D341Med (cell line): ENCODE results near the gene THOC1.
"Not testable (repeated sequence)": the region's sequence is repeated elsewhere in the genome, so short reads cannot be mapped to it uniquely, and the experiment has no call there.

Source experiments
- DNase-seq: peaks from one replicate; pipeline ENCODE4 v3.0.0; 2012; ENCODE audit warnings: low spot score

THOC1 gene, protein sequence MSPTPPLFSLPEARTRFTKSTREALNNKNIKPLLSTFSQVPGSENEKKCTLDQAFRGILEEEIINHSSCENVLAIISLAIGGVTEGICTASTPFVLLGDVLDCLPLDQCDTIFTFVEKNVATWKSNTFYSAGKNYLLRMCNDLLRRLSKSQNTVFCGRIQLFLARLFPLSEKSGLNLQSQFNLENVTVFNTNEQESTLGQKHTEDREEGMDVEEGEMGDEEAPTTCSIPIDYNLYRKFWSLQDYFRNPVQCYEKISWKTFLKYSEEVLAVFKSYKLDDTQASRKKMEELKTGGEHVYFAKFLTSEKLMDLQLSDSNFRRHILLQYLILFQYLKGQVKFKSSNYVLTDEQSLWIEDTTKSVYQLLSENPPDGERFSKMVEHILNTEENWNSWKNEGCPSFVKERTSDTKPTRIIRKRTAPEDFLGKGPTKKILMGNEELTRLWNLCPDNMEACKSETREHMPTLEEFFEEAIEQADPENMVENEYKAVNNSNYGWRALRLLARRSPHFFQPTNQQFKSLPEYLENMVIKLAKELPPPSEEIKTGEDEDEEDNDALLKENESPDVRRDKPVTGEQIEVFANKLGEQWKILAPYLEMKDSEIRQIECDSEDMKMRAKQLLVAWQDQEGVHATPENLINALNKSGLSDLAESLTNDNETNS

DNA sequence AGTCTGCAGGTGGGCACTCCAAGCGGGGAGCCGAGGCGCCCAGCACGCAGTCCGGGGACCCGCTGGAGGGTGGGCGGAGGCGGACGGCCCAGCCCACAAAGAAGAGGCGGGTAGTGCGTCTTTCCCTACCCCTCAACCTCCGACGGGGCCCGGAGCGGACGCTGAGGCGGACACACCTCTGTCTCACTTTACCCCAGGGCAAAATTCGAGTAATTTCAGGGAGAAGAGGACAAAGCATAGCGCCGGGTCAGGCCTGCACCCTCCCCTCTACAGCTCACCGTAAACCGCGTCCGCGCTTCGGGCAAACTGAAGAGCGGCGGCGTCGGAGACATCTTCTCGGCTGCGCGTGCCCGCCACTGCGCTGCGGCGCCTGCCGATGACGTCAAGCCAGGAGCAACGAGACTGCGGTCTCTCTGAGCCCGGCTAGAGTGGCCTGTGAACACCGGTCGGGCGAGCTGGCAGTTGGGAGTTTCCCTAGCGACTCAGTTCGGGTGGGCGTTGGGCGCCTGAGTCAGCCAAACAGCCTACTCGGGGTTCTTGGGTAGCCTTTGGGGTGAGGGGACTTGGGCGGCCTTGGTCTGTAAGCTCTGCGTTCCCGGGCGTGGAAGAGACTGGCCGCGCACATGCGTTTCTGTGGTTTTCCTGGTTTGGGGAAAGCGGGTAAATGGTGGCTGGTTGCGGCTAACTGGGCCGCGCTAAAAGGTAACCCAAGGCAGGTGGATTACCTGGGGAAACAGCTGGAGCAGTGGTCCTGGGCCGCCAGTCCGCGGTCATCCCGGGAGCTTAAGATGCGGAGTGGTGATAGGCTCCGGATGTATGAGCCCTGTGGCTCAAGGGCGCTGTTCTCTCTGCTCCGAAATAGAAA is at the start of gene THOC1:
Gene THOC1 (minus strand): TSS at position 360 of the 865 bp plus-strand sequence. CDS start 28 bp downstream, at position 332.
- DNase-seq = peak; percentile 97

DNA sequence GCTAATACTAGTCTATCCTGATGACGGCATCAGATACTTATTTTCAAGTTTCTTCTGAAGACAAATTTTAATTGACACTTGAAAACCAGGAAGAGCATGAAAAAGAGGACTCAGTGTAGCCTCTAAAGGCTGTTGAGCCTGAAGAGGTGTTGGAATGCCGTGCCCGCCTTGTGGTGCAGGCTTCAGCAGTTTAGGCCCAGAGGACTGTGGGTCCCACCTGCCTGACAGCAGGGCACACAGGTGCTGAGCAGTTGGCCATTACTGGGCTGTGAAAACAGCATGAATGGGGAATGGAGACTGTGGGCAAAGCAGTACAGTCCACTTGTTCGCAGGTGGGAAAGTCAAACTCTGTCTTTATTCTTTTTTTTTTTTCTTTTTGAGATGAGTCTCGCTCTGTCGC is 49.8 kb upstream of the THOC1 start:
- DNase-seq = no peak

DNA sequence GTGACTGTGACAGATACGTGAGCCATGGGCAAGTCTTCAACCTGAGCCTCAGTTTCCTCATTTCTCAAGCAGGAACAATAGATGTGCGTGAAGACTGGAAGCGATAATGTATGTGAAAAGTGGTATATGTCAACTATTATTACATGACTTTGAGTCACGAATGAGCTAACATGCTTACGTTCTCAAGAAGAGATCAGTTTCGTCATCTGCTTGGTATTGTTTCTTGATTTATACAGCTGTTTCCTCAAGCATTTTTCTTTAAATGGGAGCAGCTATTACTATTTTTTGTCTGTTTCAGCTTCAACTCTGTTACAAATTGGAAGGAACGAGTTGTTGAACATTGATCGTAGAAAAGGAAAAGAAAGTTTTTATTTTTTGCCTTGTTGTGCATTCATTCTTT is 48.5 kb upstream of the THOC1 start:
- DNase-seq = no peak

DNA sequence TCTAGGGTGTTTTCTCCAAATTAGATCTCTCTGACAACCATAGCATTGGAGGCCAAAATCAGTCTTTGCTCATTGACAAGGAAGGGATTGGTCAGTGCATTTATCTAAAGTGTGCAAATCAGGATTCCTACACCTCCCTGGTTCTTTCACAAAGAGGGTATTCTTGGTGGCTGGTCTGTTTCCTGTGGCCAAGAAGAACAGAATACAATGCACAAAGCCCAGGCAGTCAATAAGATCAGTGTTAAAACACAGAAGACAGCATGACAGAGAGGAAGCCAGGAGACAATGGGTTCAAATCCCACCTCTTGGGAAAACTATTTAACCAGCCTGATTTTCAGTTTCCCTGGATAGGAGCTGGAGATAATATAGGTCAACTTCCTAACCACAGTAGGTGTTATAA is 46.1 kb upstream of the THOC1 start:
- DNase-seq = no peak

DNA sequence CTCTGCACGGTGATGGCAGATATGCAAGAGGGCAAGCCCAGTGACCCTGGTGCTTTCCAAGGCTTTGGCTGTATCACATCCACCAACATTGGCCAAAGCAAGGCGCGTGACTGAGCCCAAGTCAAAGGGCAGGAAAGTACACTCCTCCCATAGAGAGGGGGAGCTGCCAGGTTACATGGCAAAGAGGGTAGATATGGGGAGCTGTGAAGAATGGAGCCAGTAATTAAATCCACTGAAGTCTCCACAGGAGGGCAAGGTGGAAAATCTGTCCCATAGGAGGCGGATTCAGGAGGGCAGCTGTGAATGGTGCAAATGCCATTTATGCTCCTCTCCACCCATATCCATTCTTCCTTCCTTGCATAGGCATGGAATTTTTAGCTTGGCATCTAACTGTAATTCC is 44.6 kb upstream of the THOC1 start:
- DNase-seq = no peak

DNA sequence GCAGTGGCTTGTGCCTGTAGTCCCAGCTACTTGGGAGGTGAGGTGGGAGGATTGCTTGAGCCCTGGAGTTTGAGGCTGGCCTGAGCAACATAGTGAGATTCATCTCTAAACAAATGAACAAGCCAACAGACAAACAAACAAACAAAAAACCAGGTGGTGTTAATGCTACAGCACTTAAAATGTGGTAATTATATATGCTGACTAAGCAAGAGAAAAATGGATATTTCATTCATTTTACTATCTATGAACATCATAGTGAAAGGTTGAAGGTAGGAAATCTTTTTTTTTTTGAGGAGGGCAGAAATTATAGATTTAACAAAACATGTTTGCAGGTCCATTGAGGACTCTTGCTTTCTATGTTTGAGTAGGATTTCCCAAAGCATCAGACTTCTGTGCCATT is 42.2 kb upstream of the THOC1 start:
- DNase-seq = no peak

DNA sequence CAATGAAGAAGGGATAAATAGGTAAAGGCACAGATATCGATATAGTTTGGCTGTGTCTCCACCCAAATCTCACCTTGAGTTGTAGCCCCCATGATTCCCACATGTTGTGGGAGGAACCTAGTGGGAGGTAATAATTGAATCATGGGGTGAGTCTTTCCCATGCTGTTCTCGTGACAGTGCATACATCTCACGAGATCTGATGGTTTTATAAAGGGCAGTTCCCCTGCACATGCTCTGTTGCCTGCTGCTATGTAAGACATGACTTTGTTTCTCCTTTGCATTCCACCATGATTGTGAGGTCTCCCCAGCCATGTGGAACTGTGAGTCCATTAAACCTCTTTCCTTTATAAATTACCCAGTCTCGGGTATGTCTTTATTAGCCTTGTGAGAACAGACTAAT is 40.2 kb upstream of the THOC1 start:
- not testable (repeated sequence) for DNase-seq

DNA sequence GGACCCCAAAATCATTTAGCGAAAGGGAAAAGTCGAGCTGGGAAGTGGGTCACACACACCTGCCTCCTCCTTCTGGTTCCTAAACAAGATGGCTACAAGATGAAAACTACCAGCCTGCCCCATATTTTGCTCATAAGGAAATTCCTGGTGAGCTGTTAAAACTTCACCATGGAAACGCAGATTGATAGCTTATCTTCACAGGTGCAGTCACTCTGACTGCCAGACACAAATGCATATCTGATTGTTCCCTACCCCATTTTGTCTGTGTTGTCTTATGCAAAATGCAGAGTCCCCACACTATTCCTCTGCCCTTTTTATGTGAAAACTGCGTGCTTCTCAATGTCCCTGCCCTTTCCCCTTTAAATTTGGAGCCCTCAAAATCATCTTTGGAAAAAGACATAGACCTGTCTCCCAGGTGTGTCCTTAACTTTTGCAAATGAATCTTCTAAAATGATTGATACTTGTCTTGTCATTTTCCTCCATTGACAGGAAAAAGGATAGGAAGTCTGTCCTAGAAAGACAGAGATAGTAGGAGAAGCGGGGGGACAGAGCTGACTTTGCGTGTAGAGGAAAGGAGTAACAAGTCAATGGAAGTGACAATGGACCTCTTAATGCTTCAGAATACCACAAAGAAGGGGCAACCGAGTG is 38.9 kb upstream of the THOC1 start:
- DNase-seq = no peak

DNA sequence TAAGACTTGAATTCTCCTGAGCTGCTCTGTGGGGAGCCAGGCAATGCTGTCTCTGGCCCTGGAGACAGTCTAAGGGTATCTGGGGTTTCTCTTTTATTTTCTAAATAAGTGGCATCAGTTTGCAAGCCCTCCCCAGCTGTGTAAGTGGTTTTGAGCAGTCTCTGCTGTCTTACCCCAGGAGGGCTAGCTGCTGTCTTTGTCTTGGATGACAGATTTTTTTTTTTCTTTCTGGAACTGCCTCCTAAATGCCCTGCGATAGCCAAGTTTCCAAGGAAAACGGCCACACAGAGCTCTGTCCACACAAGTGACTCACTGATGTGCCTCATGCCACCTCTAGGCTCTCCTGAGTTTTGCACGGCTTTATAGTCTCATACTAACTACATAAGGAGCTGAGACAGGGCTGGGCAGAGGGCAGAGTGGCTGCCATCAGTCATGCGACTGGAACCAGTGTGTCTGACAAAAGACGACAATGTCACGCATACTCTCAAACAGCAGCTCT is 37.2 kb upstream of the THOC1 start:
- DNase-seq = no peak

DNA sequence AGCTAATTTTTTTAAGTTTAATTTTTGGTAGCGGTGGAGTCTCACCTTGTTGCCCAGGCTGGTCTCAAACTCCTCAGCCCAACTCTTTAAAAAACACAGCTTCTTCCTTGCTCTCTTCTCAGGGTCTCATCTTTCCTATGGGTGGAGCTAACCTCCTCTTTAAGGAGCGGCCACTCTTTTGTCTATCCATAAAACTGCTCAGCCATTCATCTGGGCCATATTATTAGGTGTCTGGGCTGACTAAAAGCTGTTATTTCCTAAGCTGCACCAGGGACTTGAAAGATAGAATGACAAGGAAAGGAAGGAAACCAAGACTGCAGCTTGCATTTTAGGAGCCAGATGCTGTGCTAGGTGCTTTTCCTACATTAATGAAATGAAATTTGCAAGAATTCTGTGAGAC is 35.8 kb upstream of the THOC1 start:
- no peak for DNase-seq

DNA sequence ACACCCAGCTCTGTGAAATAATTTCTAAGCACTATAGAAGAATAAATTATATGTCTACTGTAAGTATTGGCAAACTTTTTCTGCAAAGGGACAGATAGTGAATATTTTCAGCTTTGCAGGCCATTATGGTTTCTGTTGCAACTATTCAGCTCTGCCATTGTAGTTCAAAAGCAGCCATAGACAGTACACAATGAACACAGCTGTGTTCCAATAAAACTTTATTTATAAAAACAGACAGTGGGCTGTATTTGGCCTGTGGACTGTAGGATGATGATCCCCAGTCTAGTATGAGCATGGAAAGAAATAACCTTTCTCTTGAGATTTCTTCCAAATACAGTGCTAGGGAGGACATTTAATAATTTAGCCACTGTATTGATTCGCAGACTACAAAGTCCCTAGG is 35.2 kb upstream of the THOC1 start:
- DNase-seq = no peak

DNA sequence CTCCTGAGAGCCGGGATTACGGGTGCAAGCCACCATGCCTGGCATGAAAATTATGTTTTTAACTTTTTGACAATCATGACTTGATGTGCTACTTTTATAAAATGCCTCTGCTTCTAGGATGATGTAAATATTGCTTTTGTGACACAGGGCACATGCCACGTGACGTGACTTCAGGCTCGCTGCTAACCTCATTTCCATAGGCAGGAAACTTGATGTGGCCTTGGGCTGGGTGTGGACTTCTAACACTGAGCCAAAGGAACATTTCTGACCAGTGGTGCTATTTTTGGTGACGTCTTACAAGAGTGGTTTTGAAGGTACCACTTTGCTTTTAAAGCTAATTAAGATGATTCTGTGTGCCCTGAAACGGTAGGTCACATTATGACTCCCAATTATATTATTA is 34.2 kb upstream of the THOC1 start:
- no peak for DNase-seq

DNA sequence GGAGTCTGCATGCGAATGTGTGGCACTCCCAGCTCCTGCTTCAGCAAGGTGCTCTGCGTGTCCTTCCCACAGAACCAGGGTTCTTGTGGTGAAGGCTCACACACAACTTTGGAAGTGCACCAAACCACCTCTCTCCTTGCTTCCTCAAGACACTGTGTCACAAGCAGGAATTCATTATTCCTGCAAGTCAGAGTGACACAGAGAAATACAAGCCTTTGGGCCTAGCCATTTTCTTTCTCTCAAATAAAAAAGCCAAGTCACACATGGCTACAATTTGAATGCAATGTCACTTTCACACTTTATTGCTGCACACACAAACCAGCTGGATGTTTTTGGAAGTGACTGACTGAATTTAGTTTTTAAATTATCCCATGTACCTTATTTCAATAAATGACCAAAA is 30.1 kb upstream of the THOC1 start:
- DNase-seq = no peak

DNA sequence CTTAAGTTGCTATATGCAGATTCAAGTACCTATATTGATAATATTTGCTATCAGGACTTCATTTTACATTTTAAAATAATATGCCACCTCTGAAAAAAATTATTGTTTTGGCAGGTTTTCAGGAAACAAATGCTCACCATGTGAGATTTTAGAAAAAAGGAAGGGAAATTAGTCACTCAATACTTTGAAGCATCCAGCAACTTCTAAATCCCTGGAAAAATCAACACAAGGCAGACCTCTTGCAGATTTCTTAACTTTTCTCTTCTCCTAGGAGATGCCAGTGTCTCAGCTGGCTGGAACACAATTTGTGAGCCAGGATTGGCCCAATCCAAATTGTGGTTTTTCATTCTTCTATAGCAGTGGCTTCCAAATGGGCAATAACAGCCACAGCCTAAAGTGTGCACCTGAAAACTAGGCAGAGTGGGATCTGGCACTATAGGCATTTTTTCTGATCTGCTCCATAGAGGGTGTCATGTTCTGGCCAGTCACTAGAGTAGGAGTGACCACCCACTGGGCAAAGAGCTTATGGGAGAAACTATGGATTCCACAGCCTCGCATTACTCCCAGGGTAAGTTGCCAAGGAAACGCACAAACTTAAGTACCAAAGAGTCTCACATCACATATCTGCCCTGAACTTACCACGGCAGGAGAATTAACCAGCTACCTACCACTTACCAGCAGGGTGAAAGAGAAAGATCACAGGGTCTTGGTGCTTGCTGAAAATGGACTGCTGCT is 28.1 kb upstream of the THOC1 start:
- DNase-seq = no peak

DNA sequence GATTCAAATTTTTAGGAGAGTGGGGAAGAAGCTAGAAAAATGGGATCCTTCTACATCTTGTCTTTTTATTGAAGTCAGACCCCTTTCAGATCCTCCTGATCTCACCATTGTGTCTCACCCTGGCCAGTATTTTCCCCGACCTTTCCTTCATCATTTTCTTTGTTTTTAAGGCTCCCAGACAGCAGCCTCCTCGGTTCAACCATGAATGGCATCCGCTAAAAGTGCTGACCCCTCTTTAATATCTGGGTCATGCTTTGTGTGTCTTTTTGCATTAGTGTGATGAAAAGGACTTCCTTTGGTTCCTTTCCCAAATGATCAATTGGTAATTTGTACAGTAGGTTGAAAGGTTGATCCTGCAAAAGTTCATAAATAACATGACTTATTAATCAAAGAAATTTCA is 26.7 kb upstream of the THOC1 start:
- DNase-seq = no peak

DNA sequence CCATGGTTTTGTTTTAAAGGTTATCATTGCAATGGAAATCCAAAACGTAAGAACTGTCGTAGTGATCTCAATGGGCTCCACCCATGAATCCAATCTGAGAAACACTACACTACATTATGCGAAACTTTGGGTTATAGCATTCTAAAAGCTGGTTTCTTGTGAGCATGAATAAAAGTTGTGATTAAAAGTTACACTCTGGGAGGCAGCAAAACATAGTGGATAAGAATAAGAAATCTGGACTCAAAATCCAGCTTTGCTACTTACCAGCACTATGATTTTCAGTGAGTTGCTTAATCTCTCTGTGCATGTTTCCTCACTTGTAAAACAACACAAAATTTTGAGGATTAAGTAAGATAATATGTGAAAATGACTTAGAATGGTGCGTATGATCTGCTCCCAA is 25.7 kb upstream of the THOC1 start:
- no peak for DNase-seq

DNA sequence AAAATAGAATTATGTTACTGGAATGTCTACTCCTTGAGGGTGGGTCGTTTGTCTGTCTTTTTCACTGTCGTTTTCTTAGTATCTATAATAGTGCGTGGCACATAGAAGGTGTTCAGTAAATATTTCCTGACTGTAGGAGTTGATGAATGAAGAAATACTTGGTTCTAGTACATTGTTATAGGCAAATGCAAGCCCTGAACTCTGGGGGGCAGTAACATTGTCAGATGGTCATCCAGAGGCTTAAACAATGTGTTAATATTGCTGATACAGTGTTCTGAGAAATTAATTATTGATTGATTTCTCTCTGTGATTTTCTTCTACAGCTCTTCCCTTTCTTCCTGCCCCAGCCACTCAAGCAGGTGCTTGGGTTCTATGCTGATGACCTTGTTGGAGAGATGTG is 24.4 kb upstream of the THOC1 start:
- DNase-seq = no peak

DNA sequence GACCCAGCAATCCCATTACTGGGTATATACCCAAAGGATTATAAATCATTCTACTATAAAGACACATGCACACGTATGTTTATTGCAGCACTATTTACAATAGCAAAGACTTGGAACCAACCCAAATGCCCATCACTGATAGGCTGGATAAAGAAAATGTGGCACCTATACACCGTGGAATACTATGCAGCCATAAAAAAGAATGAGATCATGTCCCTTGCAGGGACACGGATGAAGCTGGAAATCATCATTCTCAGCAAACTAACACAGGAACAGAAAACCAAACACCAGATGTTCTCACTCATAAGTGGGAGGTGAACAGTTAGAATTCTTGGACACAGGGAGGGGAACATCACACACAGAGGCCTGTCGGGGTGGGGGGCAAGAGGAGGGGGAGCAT is 22.1 kb upstream of the THOC1 start:
- not testable (repeated sequence) for DNase-seq

DNA sequence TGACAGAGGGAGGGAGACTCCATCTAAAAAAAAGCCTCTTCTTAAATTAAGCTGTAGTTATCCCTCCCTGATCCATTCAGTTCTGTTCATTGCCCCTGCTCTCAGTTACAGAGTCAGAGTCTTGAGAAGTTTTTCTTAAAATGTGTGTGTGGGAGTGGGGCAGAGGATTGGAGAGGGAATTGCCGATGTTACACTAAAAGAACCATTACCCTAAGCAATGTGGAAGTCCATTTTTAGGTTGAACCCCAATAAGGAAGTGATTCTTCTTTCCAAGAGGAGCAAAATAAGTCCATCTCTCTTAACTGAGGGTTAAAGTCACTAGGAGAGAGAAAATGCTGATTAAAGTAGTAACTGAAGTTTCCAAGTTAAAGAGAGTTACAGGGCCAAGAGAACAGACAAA is 21.2 kb upstream of the THOC1 start:
- DNase-seq = no peak

DNA sequence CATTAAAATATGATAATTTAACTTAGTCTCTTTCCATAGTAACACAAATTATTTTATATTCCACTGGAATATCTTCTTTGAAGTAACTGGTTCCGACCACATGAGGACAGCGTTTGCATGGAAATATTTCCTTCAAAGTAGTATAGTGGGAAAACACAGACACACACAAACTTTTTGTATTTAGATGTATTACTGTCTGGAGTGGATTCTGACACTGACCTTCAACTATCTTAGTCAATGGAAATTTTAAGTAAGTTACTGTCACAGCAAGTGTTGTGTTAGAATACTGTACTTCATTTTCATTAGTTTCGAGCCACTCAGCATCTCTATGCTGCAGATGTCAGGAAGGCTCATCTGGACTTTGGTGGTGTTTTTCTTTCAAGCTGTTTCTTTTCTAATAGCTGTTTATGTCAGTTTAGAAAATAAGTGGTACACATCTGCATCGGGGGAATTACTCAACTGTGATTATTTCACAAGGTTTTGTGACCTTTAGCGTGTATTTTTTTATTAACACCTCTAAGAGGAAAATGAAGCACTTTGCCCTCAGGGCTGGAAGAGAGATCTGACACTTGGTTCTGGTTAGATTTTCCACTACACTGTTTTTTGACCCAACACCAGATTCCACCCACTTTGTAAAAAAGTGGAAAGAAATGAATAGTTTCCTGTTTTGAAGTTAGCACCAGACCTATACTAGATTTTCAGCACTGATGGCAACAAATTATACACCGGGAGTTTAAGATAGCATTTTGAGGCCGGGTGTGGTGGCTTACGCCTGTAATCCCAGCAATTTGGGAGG is 18.9 kb upstream of the THOC1 start:
- no peak for DNase-seq

DNA sequence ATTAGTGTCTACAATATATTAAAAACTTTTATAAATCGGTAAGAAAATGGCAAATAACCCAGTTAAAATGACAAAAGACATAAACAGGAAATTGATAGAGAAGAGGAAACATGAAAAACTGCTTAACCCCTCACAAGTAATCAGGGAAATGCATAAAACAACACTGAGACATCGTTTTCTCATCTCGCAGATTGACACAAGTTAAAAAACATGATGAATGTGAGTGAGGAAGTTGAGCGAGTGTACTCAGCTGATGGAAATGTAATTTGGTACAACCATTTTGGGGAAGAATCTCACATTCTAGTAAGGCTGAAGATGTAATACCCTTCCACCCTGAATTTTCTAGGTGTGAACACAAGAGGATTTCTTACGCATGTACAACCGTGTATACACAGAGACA is 18.0 kb upstream of the THOC1 start:
- DNase-seq = no peak
